HepG2 (cell line): Measurements from ENCODE around the gene SSPN. TPM values are rescaled to one million over a fixed set of nuclear protein-coding genes. Genes with fewer than 3 reads are reported as not detected.
A peak's percentile ranks its signal among the peaks of the same experiment; 100 is the strongest.

Experiments
- ATAC-seq: fragments of 200-7000 bp; cut with Tn5 transposase; 3 replicates; pipeline ENCODE4 v1.9.1; 2020; ENCODE audit warnings: mild to moderate bottlenecking, moderate library complexity
- BruUV-seq: library from RNA; stranded (reverse); fragments of 400-500 nt; replicated peaks from 2 replicates; lab custom pipeline; 2021; lab: Mats Ljungman, UMichigan
- CTCF ChIA-PET: fragments of 300-600 bp; formaldehyde crosslinking; extraction: SDS; loops from one replicate; lab custom pipeline; 2021; ENCODE audit warnings: low total read pairs, inconsistent platforms, low intra/inter-chr PET ratio; lab: Yijun Ruan, JAX
- POLR2A ChIA-PET: fragments of 350-600 bp; sonication (Branson Sonifier 250); formaldehyde crosslinking; loops from one replicate; lab custom pipeline; 2020; ENCODE audit warnings: antibody characterized with exemption, inconsistent platforms; lab: Yijun Ruan, JAX
- DNase-seq: peaks from one replicate; pipeline ENCODE4 v3.0.0-alpha.2; 2015; ENCODE audit warnings: low spot score
- FAIRE-seq: peaks from 3 replicates; lab custom pipeline; 2011; peaks lifted over from hg19 to GRCh38; lab: Jason Lieb, UNC
- H2AFZ ChIP-seq: one replicate; pipeline ENCODE4 v1.6.1; 2011; ENCODE audit warnings: low read length, inconsistent platforms
- H3K27ac ChIP-seq: fragments of 300-600 bp; 3 replicates; pipeline ENCODE4 v1.8.0; 2011; ENCODE audit warnings: mixed run types, mild to moderate bottlenecking, mixed read lengths, low read length, inconsistent platforms; ENCODE audit not compliant: insufficient read depth; ENCODE audit errors: extremely low read length
- H3K27me3 ChIP-seq, 2 experiments: fragments of 200-600 bp in 1 of 2; 2 replicates in 1 of 2; 3 replicates in 1 of 2; pipeline versions ENCODE4 v1.6.0 to v1.8.0; 2011; ENCODE audit warnings: low read length in 2 of 2, mild to moderate bottlenecking in 2 of 2, moderate library complexity in 2 of 2, inconsistent platforms in 1 of 2; ENCODE audit not compliant: insufficient read depth in 2 of 2, control insufficient read depth in 1 of 2
- H3K36me3 ChIP-seq, 2 experiments: fragments of 200-600 bp in 1 of 2; replicated peaks in 1 of 2; 2 replicates in 1 of 2; 3 replicates in 1 of 2; pipeline versions ENCODE4 v1.5.1 to v1.8.0; 2011; ENCODE audit warnings: low read length in 2 of 2, inconsistent platforms in 1 of 2; ENCODE audit not compliant: insufficient read depth in 2 of 2, control insufficient read depth in 1 of 2
- H3K4me1 ChIP-seq: 2 replicates; pipeline ENCODE4 v1.5.1; 2012; ENCODE audit warnings: low read length, inconsistent platforms; ENCODE audit not compliant: insufficient read depth
- H3K4me2 ChIP-seq: 2 replicates; pipeline ENCODE4 v1.6.0; 2011; ENCODE audit warnings: low read depth, low read length, inconsistent platforms
- H3K4me3 ChIP-seq, 3 experiments: fragments of 200-600 bp in 1 of 3; sonication (generic), shearing (Covaris generic) in 1 of 3; replicated peaks in 1 of 3; 2 replicates each; pipeline ENCODE4 v1.5.1; 2011 to 2016; ENCODE audit warnings: low read length in 3 of 3, inconsistent platforms in 2 of 3, low read depth in 2 of 3, mild to moderate bottlenecking in 2 of 3, control low read depth in 1 of 3, mixed read lengths in 1 of 3; ENCODE audit not compliant: insufficient read depth in 1 of 3
- H3K79me2 ChIP-seq: one replicate; pipeline ENCODE4 v1.6.1; 2011; ENCODE audit warnings: low read length, inconsistent platforms; ENCODE audit not compliant: insufficient read depth
- H3K9ac ChIP-seq: 2 replicates; pipeline ENCODE4 v1.6.0; 2011; ENCODE audit warnings: mild to moderate bottlenecking, low read depth, low read length, inconsistent platforms; ENCODE audit not compliant: insufficient read depth
- H3K9me3 ChIP-seq: 2 replicates; pipeline ENCODE4 v1.5.1; 2012; ENCODE audit warnings: mild to moderate bottlenecking, low read length
- H4K20me1 ChIP-seq: 2 replicates; pipeline ENCODE4 v1.6.0; 2011; ENCODE audit warnings: inconsistent platforms, mild to moderate bottlenecking, low read length, moderate library complexity; ENCODE audit not compliant: insufficient read depth
- DMAP1 ChIP-seq: IDR thresholded peaks from 2 replicates; pipeline ENCODE4 v1.6.1; 2016
- DR1 ChIP-seq: sonication (generic); formaldehyde crosslinking; IDR thresholded peaks from 2 replicates; pipeline ENCODE4 v1.8.0; 2021; ENCODE audit warnings: mild to moderate bottlenecking, missing genetic modification reagents, inconsistent platforms
- FOSL1 ChIP-seq: sonication (generic); formaldehyde crosslinking; IDR thresholded peaks from 2 replicates; pipeline ENCODE4 v1.9.0; 2021; ENCODE audit warnings: missing genetic modification reagents, borderline replicate concordance
- KLF6 ChIP-seq: IDR thresholded peaks from 2 replicates; pipeline ENCODE4 v1.8.0; 2016; ENCODE audit warnings: missing biosample characterization, missing genetic modification reagents
- MAFF ChIP-seq: IDR thresholded peaks from 2 replicates; pipeline ENCODE4 v1.6.1; 2011; ENCODE audit warnings: low read depth, low read length, improper control_type of control experiment
- MAFK ChIP-seq, 2 experiments: IDR thresholded peaks in 1 of 2; conservative IDR thresholded peaks in 1 of 2; 2 replicates each; pipeline ENCODE4 v1.6.1; 2011; ENCODE audit warnings: improper control_type of control experiment in 2 of 2, low read length in 2 of 2
- PHF8 ChIP-seq: sonication (generic); formaldehyde crosslinking; IDR thresholded peaks from 2 replicates; pipeline ENCODE4 v1.5.0; 2020; ENCODE audit warnings: missing genetic modification reagents
- SP4 ChIP-seq: sonication (generic); formaldehyde crosslinking; IDR thresholded peaks from 2 replicates; pipeline ENCODE4 v1.8.1; 2023; ENCODE audit warnings: mild to moderate bottlenecking, missing genetic modification reagents
- ZNF225 ChIP-seq: sonication (generic); formaldehyde crosslinking; IDR thresholded peaks from 2 replicates; pipeline ENCODE4 v1.4.0; 2020; ENCODE audit warnings: mild to moderate bottlenecking, missing genetic modification reagents
- ZNF556 ChIP-seq: sonication (generic); formaldehyde crosslinking; IDR thresholded peaks from 2 replicates; pipeline ENCODE4 v1.4.0; 2020; ENCODE audit warnings: mild to moderate bottlenecking, missing genetic modification reagents, borderline replicate concordance
- ZNF619 ChIP-seq: sonication (generic); formaldehyde crosslinking; IDR thresholded peaks from 2 replicates; pipeline ENCODE4 v1.4.0; 2020; ENCODE audit warnings: mild to moderate bottlenecking, missing genetic modification reagents
- ZNF800 ChIP-seq: sonication (generic); formaldehyde crosslinking; IDR thresholded peaks from 2 replicates; pipeline ENCODE4 v1.4.0; 2020; ENCODE audit warnings: missing genetic modification reagents
- ZNF83 ChIP-seq: sonication (generic); formaldehyde crosslinking; IDR thresholded peaks from 2 replicates; pipeline ENCODE4 v1.4.0; 2020; ENCODE audit warnings: missing genetic modification reagents, mild to moderate bottlenecking, borderline replicate concordance
- WGBS: methylation state at CpG from one replicate; pipeline ENCODE4 v1.1.6; 2017; ENCODE audit warnings: low lambda C conversion rate; 5-methylcytosine and 5-hydroxymethylcytosine counted together
- in situ Hi-C: cut with HindIII; loops from 2 replicates; pipeline ENCODE4 v1.10.0; 2017; ENCODE audit warnings: low pct_unique_long_range_greater_than_20kb; ENCODE audit not compliant: extremely low pct_ligation_motif_present
- intact Hi-C: fragments of 100-400 bp; cut with micrococcal nuclease; formaldehyde crosslinking; loops from one replicate; pipeline ENCODE4 v1.10.0; 2022; ENCODE audit not compliant: unreplicated experiment
- polyA plus RNA-seq, 8 experiments: library from polyadenylated mRNA; depleted of rRNA in 3 of 8; stranded (reverse) in 7 of 8; unstranded in 1 of 8; fragments of >200 nt; fragmentation: Illumina TruSeq in 4 of 8; extraction: Trizol in 4 of 8; gene quantifications; 2 replicates each; pipeline versions ENCODE4 v1.2.1 to v1.2.3, GENCODE V29; 2011 to 2016; ENCODE audit warnings: low read depth in 4 of 8, missing spikeins in 1 of 8, mixed read lengths in 1 of 8; ENCODE audit not compliant: insufficient read depth in 1 of 8
- total RNA-seq, 5 experiments: library from RNA; depleted of rRNA; stranded (reverse); fragments of >200 nt; fragmentation: Illumina TruSeq; extraction: Trizol; gene quantifications; 2 replicates each; pipeline ENCODE4 v1.2.3, GENCODE V29; 2016; ENCODE audit warnings: low read depth in 1 of 5
- TF ChIP-seq, protein P1 (sequence below): IDR thresholded peaks from 2 replicates; pipeline ENCODE4 v1.6.1; 2016; ENCODE audit warnings: low read depth, borderline replicate concordance
- TF ChIP-seq, protein P2 (sequence below): sonication (generic); formaldehyde crosslinking; IDR thresholded peaks from 2 replicates; pipeline ENCODE4 v1.8.0; 2022; ENCODE audit warnings: missing genetic modification reagents, mild to moderate bottlenecking, moderate library complexity, borderline replicate concordance

SSPN gene
- total and polyA plus RNA-seq, 2 of the 13 experiments (the other 11 are each of a cell fraction or from before 2014, with no cell fraction given) = not detected

DNA sequence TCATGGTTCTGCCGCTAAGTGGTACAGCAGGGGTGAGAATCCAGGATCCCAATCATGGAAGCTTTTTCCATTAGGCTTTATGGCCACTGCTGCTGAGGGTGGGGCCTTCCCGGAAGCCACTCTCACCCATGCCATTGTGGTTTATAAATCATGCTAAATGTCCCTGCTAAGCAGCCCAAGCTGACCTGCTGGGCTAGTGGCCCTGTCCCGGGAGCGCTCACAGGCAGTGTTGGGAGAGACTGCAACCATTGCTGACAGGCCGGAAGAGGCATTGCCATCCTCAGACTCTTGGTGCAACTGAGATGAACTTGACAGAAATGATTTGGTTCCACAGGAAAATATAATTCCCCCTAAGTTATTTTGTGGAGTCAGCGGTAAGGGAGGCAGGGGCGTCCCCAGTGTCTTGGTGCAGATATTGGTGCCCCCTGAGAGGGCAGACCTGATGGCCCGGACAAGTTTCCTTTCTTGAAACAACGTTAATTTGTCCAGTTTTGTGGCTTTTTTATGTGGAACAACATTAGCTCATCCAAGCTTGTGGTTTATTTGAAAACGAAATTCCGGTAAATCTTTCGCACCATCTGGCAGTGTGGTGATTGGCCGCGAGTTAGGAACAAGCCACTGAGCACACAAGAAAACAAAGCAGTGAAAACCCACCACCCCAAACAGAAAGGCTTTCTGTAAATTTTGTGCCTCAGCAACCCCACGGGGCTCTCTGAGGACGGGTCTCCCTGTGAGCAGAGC lies 82.3 kb downstream of the SSPN start:
- DNase-seq = no peak
- ATAC-seq = no peak
- Histone ChIP-seq H3K4me2 (no peak overlapping the region), H3K4me3 (no peak overlapping the region), H3K27ac (no peak overlapping the region), H3K9me3 (no peaks in the 10 kb centered on the region), H3K9ac (no peak overlapping the region), H2AFZ (no peak overlapping the region), H3K79me2 (no peaks in the 10 kb centered on the region), H4K20me1 (no peaks in the 10 kb centered on the region), H3K27me3 (0 out of 5 replicates have a peak, but pooled peaks cover 0 to 4% of the 10 kb centered on the region in 2 experiments), H3K36me3 (no peaks in the 10 kb centered on the region), H3K4me1 (peaks cover 54% of the 10 kb centered on the region)
- CTCF ChIA-PET = no interaction called here
- POLR2A ChIA-PET = no interaction called here
- BruUV-seq = no TSS peak
- FAIRE-seq = no peak
- 57% methylated on average over 14 of the region's 16 CpGs for WGBS
- intact Hi-C loops (no loop called here), in situ Hi-C loops (no loop called here)
- no peak for TF ChIP-seq FOSL1 (CRISPR knock-in tag)
- peak; percentile 36 to 52; a peak in 3 of 4 replicates for TF ChIP-seq MAFK (conservative IDR thresholded peaks at IDR 0.05 in 1 of 2, IDR thresholded peaks at IDR 0.05 in 1 of 2; ENCODE audit: low read length in 2 of 2)
- 0 out of 2 replicates have a peak, but pooled peaks have one; percentile 27 for TF ChIP-seq MAFF

- WGBS = 0% methylated on average over 1 of the region's 1 CpG
- Histone ChIP-seq H3K9ac (no peak overlapping the region), H3K27ac (no peak overlapping the region), H3K9me3 (no peaks in the 10 kb centered on the region), H3K4me1 (peaks cover 54% of the 10 kb centered on the region), H3K4me3 (no peak overlapping the region), H3K4me2 (no peak overlapping the region), H2AFZ (no peak overlapping the region), H3K79me2 (no peaks in the 10 kb centered on the region), H4K20me1 (no peaks in the 10 kb centered on the region), H3K27me3 (0 out of 5 replicates have a peak, but pooled peaks cover 0 to 4% of the 10 kb centered on the region in 2 experiments), H3K36me3 (no peaks in the 10 kb centered on the region)
- ATAC-seq = no peak
- ChIA-PET CTCF (no interaction called here), POLR2A (no interaction called here)
- DNase-seq = no peak
- intact Hi-C loops (no loop called here), in situ Hi-C loops (no loop called here)
- no peak for FAIRE-seq
- no TSS peak for BruUV-seq
- TF ChIP-seq, protein P1, sequence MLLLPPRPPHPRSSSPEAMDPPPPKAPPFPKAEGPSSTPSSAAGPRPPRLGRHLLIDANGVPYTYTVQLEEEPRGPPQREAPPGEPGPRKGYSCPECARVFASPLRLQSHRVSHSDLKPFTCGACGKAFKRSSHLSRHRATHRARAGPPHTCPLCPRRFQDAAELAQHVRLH (CRISPR knock-in tag) = no peak
- no peak for TF ChIP-seq ZNF83 (CRISPR knock-in tag)
- TF ChIP-seq PHF8 (CRISPR knock-in tag) = no peak
- TF ChIP-seq, protein P2, sequence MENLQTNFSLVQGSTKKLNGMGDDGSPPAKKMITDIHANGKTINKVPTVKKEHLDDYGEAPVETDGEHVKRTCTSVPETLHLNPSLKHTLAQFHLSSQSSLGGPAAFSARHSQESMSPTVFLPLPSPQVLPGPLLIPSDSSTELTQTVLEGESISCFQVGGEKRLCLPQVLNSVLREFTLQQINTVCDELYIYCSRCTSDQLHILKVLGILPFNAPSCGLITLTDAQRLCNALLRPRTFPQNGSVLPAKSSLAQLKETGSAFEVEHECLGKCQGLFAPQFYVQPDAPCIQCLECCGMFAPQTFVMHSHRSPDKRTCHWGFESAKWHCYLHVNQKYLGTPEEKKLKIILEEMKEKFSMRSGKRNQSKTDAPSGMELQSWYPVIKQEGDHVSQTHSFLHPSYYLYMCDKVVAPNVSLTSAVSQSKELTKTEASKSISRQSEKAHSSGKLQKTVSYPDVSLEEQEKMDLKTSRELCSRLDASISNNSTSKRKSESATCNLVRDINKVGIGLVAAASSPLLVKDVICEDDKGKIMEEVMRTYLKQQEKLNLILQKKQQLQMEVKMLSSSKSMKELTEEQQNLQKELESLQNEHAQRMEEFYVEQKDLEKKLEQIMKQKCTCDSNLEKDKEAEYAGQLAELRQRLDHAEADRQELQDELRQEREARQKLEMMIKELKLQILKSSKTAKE = no peak
- TF ChIP-seq KLF6 = no peak
- no peak for TF ChIP-seq ZNF619 (CRISPR knock-in tag)
- no peak for TF ChIP-seq ZNF556 (CRISPR knock-in tag)
- TF ChIP-seq SP4 = no peak
- TF ChIP-seq ZNF800 (CRISPR knock-in tag) = no peak
- TF ChIP-seq ZNF225 (CRISPR knock-in tag) = no peak
- no peak for TF ChIP-seq DR1
- no peak for TF ChIP-seq DMAP1 (CRISPR knock-in tag)
Observed at GRCh38 chr12:26278266-26278665, 82.9 kb downstream of the SSPN start.
